H1 (cell line): ENCODE measurements around the gene MBTPS1. TPM values are rescaled to one million over a fixed set of nuclear protein-coding genes. Genes with fewer than 3 reads are reported as not detected.

Experiments
- BRCA1 ChIP-seq: IDR thresholded peaks from 2 replicates; pipeline ENCODE4 v1.6.1; 2012; ENCODE audit warnings: low read depth, low read length, improper control_type of control experiment
- CHD2 ChIP-seq: IDR thresholded peaks from 2 replicates; pipeline ENCODE4 v1.6.1; 2012; ENCODE audit warnings: low read length, improper control_type of control experiment
- CREB1 ChIP-seq: IDR thresholded peaks from 2 replicates; pipeline ENCODE4 v1.6.1; 2012; ENCODE audit warnings: inconsistent platforms
- NANOG ChIP-seq: IDR thresholded peaks from 2 replicates; pipeline ENCODE4 v1.6.1; 2011; ENCODE audit warnings: low read length, low read depth, mild to moderate bottlenecking, inconsistent platforms; ENCODE audit not compliant: insufficient read depth, poor library complexity, severe bottlenecking
- NRF1 ChIP-seq: IDR thresholded peaks from 2 replicates; pipeline ENCODE4 v1.6.1; 2011; ENCODE audit warnings: mild to moderate bottlenecking, low read depth, low read length, improper control_type of control experiment
- RFX5 ChIP-seq: IDR thresholded peaks from 2 replicates; pipeline ENCODE4 v1.6.1; 2011; ENCODE audit warnings: low read depth, low read length, improper control_type of control experiment, borderline replicate concordance
- TCF12 ChIP-seq: IDR thresholded peaks from 2 replicates; pipeline ENCODE4 v1.6.1; 2011; ENCODE audit warnings: low read depth, mild to moderate bottlenecking, low read length
- TEAD4 ChIP-seq: IDR thresholded peaks from 2 replicates; pipeline ENCODE4 v1.6.1; 2012; ENCODE audit warnings: low read depth, low read length, inconsistent platforms, mixed read lengths
- polyA plus RNA-seq, 7 experiments: library from polyadenylated mRNA; depleted of rRNA in 3 of 7; stranded (reverse) in 5 of 7; unstranded in 2 of 7; fragments of >200 nt in 5 of 7; fragments of 200-250 nt in 2 of 7; gene quantifications; 1 replicate in 5 of 7; 2 replicates in 1 of 7; 4 replicates in 1 of 7; pipeline versions ENCODE4 v1.2.1 to v1.2.3, GENCODE V29; 2011 to 2013; ENCODE audit warnings: missing spikeins in 2 of 7, mixed read lengths in 2 of 7
- total RNA-seq: library from RNA; stranded (reverse); fragmentation: NEBNext Ultra II Directional; extraction: Animal tissue kit (Norgen Biotek cat#: 25700); gene quantifications from 2 replicates; pipeline ENCODE4 v1.2.1, GENCODE V29; 2021
- TF ChIP-seq, protein P1 (sequence below), 3 experiments: IDR thresholded peaks; 1 replicate in 2 of 3; 2 replicates in 1 of 3; pipeline versions ENCODE4 v1.5.1 to v1.6.1; 2011; ENCODE audit warnings: low read length in 3 of 3, mild to moderate bottlenecking in 3 of 3, inconsistent platforms in 2 of 3, low read depth in 1 of 3, moderate library complexity in 1 of 3; ENCODE audit not compliant: insufficient read depth in 1 of 3; ENCODE audit errors: control extremely low read depth in 1 of 3

MBTPS1 gene
- total and polyA plus RNA-seq, 2 of the 8 experiments (the other 6 are each of a cell fraction or from before 2014, with no cell fraction given) = 30.6 to 53.3 TPM

- TF ChIP-seq, protein P1, sequence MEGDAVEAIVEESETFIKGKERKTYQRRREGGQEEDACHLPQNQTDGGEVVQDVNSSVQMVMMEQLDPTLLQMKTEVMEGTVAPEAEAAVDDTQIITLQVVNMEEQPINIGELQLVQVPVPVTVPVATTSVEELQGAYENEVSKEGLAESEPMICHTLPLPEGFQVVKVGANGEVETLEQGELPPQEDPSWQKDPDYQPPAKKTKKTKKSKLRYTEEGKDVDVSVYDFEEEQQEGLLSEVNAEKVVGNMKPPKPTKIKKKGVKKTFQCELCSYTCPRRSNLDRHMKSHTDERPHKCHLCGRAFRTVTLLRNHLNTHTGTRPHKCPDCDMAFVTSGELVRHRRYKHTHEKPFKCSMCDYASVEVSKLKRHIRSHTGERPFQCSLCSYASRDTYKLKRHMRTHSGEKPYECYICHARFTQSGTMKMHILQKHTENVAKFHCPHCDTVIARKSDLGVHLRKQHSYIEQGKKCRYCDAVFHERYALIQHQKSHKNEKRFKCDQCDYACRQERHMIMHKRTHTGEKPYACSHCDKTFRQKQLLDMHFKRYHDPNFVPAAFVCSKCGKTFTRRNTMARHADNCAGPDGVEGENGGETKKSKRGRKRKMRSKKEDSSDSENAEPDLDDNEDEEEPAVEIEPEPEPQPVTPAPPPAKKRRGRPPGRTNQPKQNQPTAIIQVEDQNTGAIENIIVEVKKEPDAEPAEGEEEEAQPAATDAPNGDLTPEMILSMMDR (IDR thresholded peaks at IDR 0.05; ENCODE audit: control extremely low read depth in 1 of 3, insufficient read depth in 1 of 3, low read depth in 1 of 3, low read length in 3 of 3) = no peak
- TF ChIP-seq RFX5 = no peak
- TF ChIP-seq TCF12 = no peak
- TF ChIP-seq CHD2 = no peak
- TF ChIP-seq NRF1 = no peak
- TF ChIP-seq NANOG = no peak
- TF ChIP-seq BRCA1 = no peak
- no peak for TF ChIP-seq TEAD4
- TF ChIP-seq CREB1 = no peak
These were observed 5.2 kb downstream of the MBTPS1 start (continued) for GRCh38 chr16:84111525-84111924.
